ENCODE data around the gene CTAGE15. TPM values are rescaled to one million over a fixed set of nuclear protein-coding genes. Genes with fewer than 3 reads are reported as not detected.
A peak's percentile ranks its signal among the peaks of the same experiment; 100 is the strongest.
"Not testable (repeated sequence)": the region's sequence is repeated elsewhere in the genome, so short reads cannot be mapped to it uniquely, and the experiment has no call there.

The CTAGE15 gene
- total RNA-seq, result 1 to 10 TPM in 2 of 4 donors, under 1 TPM in 1, not detected in 1; 0.30 to 5.1 (median 3.0) TPM

- DNase-seq (ENCODE audit: low spot score in 2 of 2); H3K4me1 ChIP-seq; H3K9me3 ChIP-seq; H3K27me3 ChIP-seq; H3K36me3 ChIP-seq; H3K4me3 ChIP-seq; H3K27ac ChIP-seq: not testable (repeated sequence)
- 100% methylated on average over 3 of the region's 20 CpGs for WGBS
Measured at GRCh38 chr7:143571501-143571900, at the start of gene CTAGE15. Gene CTAGE15 (plus strand): TSS chr7:143571801. CDS start chr7:143571818, 17 bp downstream.

GRCh38 chr7:143522309-143522916, 49.2 kb upstream of the CTAGE15 start:
- not testable (repeated sequence) for DNase-seq (ENCODE audit: low spot score in 2 of 2)

GRCh38 chr7:143531169-143531926, 40.3 kb upstream of the CTAGE15 start:
- H3K9me3 ChIP-seq; H3K4me3 ChIP-seq; H3K27ac ChIP-seq; H3K36me3 ChIP-seq; H3K4me1 ChIP-seq; DNase-seq (ENCODE audit: low spot score in 2 of 2); H3K27me3 ChIP-seq: not testable (repeated sequence)
- 55% methylated on average over 4 of the region's 6 CpGs for WGBS

More at GRCh38 chr7:143522309-143522916, 49.2 kb upstream of the CTAGE15 start:
- not testable (repeated sequence) for H3K27ac ChIP-seq, H3K36me3 ChIP-seq, H3K27me3 ChIP-seq, H3K4me3 ChIP-seq, H3K9me3 ChIP-seq, H3K4me1 ChIP-seq
- no CpG with 5 or more reads among the region's 9 CpGs for WGBS

- H3K27me3 ChIP-seq; H3K27ac ChIP-seq; H3K4me3 ChIP-seq; DNase-seq (ENCODE audit: low spot score in 2 of 2); H3K9me3 ChIP-seq; H3K4me1 ChIP-seq; H3K36me3 ChIP-seq: not testable (repeated sequence)
- no CpG with 5 or more reads among the region's 1 CpG for WGBS
Measured at GRCh38 chr7:143531932-143532331, 39.7 kb upstream of the CTAGE15 start.

- H3K4me3 ChIP-seq; H3K27me3 ChIP-seq; H3K4me1 ChIP-seq; H3K36me3 ChIP-seq; DNase-seq (ENCODE audit: low spot score in 2 of 2); H3K27ac ChIP-seq; H3K9me3 ChIP-seq: not testable (repeated sequence)
- no CpG with 5 or more reads among the region's 6 CpGs for WGBS
Measured at GRCh38 chr7:143533213-143533839, 38.3 kb upstream of the CTAGE15 start.

GRCh38 chr7:143536443-143536842, 35.2 kb upstream of the CTAGE15 start:
- no CpG with 5 or more reads among the region's 1 CpG for WGBS
- not testable (repeated sequence) for H3K4me1 ChIP-seq; H3K4me3 ChIP-seq; H3K36me3 ChIP-seq; H3K27me3 ChIP-seq; H3K27ac ChIP-seq; DNase-seq (ENCODE audit: low spot score in 2 of 2); H3K9me3 ChIP-seq

GRCh38 chr7:143543288-143544038, 28.1 kb upstream of the CTAGE15 start:
- H3K4me1 ChIP-seq; H3K36me3 ChIP-seq; H3K27me3 ChIP-seq; H3K27ac ChIP-seq; H3K4me3 ChIP-seq; DNase-seq (ENCODE audit: low spot score in 2 of 2); H3K9me3 ChIP-seq: not testable (repeated sequence)
- no CpG with 5 or more reads among the region's 7 CpGs for WGBS

- H3K27me3 ChIP-seq; H3K36me3 ChIP-seq; H3K4me1 ChIP-seq; H3K4me3 ChIP-seq; DNase-seq (ENCODE audit: low spot score in 2 of 2); H3K27ac ChIP-seq; H3K9me3 ChIP-seq: not testable (repeated sequence)
- WGBS, result no CpG with 5 or more reads among the region's 1 CpG
Measured at GRCh38 chr7:143555968-143556367, 15.6 kb upstream of the CTAGE15 start.

- not testable (repeated sequence) for H3K9me3 ChIP-seq; H3K27me3 ChIP-seq; H3K4me1 ChIP-seq; DNase-seq (ENCODE audit: low spot score in 2 of 2); H3K27ac ChIP-seq; H3K36me3 ChIP-seq; H3K4me3 ChIP-seq
- TF ChIP-seq CTCF (IDR thresholded peaks at IDR 0.05), result peak in 1 of 2 donors; percentile 8
- 6% methylated on average over 3 of the region's 6 CpGs for WGBS
Measured at GRCh38 chr7:143563306-143563705, 8.3 kb upstream of the CTAGE15 start.

GRCh38 chr7:143566001-143566400, 5.6 kb upstream of the CTAGE15 start:
- not testable (repeated sequence) for DNase-seq (ENCODE audit: low spot score in 2 of 2); H3K27ac ChIP-seq; H3K36me3 ChIP-seq; H3K4me1 ChIP-seq; H3K9me3 ChIP-seq; H3K27me3 ChIP-seq; H3K4me3 ChIP-seq
- WGBS, result no CpG with 5 or more reads among the region's 1 CpG

- not testable (repeated sequence) for H3K4me1 ChIP-seq; H3K4me3 ChIP-seq; H3K27me3 ChIP-seq; H3K27ac ChIP-seq; H3K9me3 ChIP-seq; H3K36me3 ChIP-seq; DNase-seq (ENCODE audit: low spot score in 2 of 2)
- 82% methylated on average over 2 of the region's 3 CpGs for WGBS
Measured at GRCh38 chr7:143588183-143588582, 16.6 kb downstream of the CTAGE15 start.

GRCh38 chr7:143589897-143590296, 18.3 kb downstream of the CTAGE15 start:
- H3K9me3 ChIP-seq; H3K27ac ChIP-seq; H3K4me3 ChIP-seq; H3K27me3 ChIP-seq; H3K36me3 ChIP-seq; H3K4me1 ChIP-seq; DNase-seq (ENCODE audit: low spot score in 2 of 2): not testable (repeated sequence)

- DNase-seq (ENCODE audit: low spot score in 2 of 2), result peak; percentile 30 to 65
- not testable (repeated sequence) for H3K27me3 ChIP-seq, H3K9me3 ChIP-seq, H3K4me3 ChIP-seq, H3K36me3 ChIP-seq, H3K4me1 ChIP-seq, H3K27ac ChIP-seq
- 100% methylated on average over 4 of the region's 11 CpGs for WGBS
Measured at GRCh38 chr7:143598086-143598485, 26.5 kb downstream of the CTAGE15 start.
